Esophagus mucosa (tissue), 1 donor: ENCODE measurements around the gene PCNA. TPM values are rescaled to one million over a fixed set of nuclear protein-coding genes. Genes with fewer than 3 reads are reported as not detected.
"Not testable (repeated sequence)": the region's sequence is repeated elsewhere in the genome, so short reads cannot be mapped to it uniquely, and the experiment has no call there.

Source experiments
- ATAC-seq: fragments of 200-7000 bp; cut with Tn5 transposase; one replicate; pipeline ENCODE4 v1.9.1; 2020
- total RNA-seq: library from RNA; stranded (reverse); gene quantifications from one replicate; pipeline ENCODE4 v1.2.4, GENCODE V29; 2023
- donor health status: DM: yes; HTN: yes; CAD: no.

PCNA gene
- total RNA-seq, 1 donor from 2014 or later: 81.9 TPM

DNA sequence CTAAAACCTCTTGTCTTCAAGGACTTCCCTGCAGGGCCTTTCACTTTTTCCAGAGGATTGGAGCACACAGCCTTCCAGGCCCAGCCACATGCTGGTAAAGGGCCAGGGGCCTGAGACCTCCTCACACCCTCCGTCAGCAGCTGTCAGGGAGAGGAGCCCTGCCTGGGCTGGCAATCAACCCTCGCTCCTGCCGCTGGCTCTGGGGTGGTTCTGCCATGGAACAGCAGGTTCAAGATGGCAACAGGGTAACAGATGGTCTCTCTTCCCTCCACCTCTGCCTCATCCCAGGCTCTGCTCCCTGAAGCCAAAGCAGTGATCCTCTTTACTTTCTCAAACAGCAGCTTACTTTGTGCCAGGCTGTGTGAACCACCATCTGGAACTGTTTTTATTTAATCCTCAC is 23.8 kb downstream of the PCNA start:
- ATAC-seq: no peak

DNA sequence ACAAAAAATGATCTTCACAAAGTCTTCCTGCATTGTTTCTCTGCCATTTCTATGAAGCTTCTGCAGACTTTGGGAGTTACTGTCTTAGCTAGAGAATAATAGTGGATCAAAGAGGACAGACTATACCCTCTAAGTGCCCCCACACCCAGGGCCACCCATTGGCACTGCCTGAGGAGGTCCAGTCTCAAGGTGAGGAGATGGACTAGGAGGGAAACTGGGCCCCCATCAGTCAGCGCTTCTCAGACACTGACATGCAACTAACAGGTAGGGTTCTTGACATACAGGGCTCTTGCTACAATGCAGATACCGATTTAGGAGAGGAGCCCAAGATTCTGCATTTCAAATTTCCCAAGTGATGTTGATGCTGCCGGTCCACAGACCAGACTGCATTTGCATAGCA is 24.3 kb downstream of the PCNA start:
- no peak for ATAC-seq

DNA sequence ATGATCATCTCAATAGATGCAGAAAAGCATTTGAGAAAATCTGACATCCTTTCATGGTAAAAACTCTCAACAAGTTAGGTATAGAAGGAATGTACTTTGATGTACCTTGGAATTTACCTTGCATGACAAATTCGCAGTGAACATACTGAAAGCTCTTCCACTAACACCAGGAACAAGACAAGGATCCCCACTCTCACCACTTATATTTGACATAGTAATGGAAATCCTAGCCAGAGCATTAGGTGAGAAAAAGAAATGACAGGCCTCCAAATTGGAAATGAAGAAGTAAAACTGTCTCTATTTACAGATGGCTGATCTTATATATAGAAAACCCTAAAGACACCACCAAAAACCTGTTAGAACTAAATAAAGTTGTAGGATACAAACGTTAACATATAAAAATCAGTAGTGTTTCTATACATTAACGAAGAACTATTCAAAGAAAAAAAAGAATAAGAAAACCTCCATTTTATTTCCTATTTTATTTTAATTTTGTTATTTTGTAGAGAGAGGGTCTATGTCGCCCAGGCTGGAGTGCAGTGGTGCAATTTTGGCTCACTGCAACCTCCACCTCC is 26.9 kb downstream of the PCNA start:
- no peak for ATAC-seq

DNA sequence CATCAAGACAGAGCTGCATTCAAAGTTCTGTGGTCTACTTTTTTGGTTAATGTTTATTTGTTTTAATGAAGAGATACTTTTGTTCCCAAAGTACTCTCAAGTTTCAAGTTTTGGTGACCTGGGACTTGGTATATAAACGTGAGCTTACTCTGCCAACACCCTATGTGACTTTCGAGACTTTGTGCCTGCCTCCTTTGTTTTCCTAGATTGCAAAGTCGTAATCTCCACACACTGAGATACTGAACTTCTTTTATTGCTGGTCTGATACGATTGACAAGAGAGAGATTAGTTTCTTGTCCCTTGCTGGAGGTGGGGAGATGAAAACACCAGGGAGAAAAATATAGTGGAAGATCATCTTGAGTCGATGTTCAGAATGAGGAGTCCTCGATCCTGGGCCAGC is 27.9 kb downstream of the PCNA start:
- no peak for ATAC-seq

DNA sequence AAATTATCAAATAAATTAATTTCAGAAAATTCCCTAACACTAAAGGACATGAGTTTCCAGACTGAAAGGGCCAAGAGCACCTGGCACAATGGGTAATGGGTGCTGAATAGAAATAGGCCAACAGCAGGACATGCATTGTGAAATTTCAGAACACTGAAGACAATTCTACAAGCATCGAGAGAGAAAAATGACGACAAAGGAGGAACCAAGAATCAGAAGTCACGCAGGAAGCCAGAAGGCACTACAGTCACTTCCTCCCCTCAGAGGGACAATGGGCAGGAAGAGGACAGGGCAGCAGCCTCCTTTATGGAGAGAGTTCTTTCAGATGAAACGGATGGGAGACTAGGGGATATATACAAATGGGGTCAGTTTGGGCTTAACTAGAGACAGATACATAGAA is 29.6 kb downstream of the PCNA start:
- ATAC-seq: peak; percentile 33

DNA sequence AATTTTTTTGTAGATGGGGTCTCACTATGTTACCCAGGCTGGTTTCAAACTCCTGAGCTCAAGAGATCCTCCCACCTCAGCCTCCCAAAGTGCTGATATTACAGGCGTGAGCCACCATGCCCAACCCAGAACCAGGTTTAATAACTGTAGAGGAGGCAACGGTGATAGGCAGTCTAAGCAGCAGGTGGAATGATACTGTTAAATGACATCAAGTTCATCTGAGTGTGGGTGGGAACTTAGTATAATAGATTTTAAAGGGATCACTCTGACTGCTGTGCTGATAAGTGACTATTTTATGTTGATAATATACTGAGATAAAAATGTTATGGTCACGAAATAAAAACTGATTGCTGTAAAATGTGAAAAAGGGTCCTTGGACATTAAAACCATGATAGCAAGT is 31.1 kb downstream of the PCNA start:
- no peak for ATAC-seq

DNA sequence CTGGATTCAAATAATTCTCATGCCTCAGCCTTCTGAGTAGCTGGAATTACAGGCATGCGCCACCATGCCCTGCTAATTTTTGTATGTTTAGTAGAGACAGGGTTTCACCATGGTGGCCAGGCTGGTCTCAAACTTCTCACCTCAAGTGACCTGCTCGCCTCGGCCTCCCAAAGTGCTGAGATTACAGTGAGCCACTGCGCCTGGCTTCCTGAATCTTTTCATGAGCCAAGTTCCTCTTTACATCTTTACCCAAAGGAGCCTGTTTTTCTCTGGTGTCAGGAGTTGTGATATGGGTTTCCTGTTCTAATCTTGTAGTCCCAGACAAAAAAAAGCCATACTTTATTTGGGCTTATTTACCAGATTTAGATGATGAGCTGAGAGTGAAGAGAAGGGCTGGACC is 34.4 kb downstream of the PCNA start:
- no peak for ATAC-seq

DNA sequence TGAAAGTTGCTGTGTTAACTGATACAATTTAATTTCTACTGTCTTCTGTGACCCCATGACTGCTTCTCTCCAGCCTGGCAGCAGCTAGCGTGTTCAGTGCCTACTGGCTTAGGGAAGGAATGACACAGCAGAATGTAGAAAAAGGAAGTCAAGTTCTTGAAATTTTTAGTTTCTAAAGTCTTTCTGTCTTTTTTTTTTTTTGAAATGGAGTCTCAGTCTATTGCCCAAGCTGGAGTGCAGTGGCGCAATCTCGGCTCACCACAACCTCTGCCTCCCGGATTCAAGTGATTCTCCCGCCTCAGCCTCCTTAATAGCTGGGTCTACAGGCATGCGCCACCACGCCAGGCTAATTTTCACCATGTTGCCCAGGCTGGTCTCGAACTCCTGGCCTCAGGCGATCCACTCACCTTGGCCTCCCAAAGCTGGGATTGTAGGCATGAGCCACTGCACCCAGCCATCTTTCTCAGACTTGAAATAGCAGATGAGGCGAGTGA is 39.3 kb downstream of the PCNA start:
- ATAC-seq: no peak

DNA sequence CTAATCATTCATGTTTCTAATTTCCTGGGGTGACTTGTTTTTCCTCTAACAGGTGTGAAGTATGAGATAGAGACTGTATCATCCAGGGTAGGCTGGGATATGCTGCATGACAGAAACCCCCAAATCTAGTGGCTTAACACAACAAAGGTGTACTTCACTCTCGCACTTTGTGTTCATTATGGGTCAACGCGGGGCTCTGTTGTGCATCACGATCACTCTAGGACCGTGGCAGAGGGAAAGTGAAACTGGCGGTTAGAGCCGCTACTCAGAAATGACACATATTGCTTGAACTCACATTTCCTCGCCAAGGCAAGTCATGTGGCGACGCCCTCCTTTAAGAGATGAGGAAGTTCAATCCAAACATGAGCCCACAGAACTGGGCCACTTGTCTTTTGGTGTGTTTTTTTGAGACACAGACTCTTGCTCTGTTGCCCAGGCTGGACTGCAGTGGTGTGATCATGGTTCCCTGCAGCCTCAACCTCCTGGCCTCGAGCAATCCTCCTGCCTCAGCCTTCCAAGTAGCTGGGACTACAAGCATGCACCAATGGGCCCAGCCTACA is 41.3 kb downstream of the PCNA start:
- peak; percentile 88 for ATAC-seq

DNA sequence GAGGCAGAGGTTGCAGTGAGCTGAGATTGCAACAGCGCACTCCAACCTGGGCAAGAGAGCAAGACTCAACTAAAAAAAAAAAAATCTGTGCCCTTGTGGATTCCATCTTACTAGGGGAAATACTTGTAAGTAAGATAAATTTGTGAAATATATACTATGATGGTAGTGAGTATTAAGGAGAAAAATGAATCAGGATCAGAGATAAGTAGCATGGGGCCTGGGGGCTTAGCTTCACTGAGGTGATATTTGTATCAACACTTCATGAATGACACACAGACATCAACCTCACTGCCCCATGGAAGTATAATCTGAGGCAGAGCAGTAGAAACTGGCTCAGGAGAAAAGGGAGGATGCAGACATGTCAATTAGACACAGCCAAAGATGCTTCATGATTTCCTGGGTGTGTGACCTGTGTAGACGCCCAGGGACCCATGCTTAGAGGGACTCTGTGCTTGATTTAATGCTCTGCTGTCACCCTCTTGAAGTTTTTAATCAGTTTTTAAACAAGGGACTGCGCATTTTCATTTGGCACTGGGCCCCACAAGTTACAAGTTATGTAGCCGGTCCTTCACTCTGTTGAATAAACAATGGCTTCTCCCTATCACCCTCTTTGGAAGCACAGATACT is 41.9 kb downstream of the PCNA start:
- ATAC-seq: no peak

DNA sequence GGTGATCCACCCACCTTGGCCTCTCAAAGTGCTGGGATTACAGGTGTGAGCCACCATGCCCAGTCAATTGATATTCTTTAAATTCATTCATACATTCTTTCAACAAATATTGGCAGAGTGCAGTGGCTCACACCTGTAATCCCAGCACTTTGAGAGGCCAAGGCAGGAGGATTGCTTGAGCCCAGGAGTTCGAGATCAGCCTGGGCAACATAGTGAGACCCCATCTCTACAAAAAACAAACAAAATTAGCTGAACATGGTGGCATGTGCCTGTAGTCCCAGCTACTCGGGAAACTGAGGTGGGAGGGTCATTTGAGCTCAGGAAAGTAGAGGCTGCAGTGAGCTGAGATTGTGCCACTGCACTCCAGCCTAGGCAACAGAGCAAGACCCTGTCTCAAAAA is 42.8 kb downstream of the PCNA start:
- not testable (repeated sequence) for ATAC-seq

DNA sequence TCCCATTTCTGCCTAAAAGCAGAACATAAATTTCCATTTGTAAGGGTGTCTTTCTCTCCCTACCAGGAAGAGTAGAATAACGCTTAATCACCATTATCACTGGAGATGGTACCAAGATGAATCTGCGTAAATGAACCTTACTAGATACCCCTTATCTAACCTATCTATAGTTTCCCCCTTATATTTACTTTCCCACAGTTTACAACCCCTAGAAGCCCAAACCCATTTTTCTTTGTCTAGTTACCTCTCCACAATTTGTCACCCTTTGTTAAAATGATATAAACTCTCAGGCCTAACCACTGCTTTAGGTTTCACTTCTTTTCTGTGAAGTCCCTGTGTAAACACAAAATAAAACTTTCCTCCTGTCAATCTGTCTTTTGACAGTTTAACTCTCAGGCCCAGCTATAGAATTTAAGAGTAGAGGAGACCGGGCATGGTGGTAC is 45.5 kb downstream of the PCNA start:
- ATAC-seq: no peak

DNA sequence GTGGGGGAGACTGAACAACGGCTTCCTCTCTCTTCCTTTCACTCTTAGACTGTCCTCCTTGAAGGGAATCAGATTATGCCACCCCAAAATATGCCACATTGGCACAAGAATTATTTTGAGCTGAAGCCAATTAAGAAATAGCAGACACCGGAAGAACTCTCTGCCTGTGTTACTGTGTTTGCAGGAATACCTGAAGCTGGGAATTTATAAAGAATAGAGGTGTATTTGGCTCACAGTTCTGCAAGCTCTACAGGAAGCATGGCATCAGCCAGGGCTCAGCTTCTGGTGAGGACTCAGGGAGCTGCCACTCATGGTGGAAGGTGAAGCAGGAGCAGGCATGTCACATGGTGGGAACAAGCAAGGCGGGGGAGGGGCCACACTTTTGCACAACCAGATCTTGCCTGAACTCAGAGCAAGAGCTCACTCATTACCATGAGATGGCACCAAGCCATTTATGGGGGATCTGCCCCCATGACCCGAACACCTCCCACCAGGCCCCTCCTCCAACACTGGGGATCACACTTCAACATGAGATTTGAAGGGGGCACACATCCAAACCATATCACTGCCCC is 46.0 kb downstream of the PCNA start:
- peak; percentile 24 for ATAC-seq

DNA sequence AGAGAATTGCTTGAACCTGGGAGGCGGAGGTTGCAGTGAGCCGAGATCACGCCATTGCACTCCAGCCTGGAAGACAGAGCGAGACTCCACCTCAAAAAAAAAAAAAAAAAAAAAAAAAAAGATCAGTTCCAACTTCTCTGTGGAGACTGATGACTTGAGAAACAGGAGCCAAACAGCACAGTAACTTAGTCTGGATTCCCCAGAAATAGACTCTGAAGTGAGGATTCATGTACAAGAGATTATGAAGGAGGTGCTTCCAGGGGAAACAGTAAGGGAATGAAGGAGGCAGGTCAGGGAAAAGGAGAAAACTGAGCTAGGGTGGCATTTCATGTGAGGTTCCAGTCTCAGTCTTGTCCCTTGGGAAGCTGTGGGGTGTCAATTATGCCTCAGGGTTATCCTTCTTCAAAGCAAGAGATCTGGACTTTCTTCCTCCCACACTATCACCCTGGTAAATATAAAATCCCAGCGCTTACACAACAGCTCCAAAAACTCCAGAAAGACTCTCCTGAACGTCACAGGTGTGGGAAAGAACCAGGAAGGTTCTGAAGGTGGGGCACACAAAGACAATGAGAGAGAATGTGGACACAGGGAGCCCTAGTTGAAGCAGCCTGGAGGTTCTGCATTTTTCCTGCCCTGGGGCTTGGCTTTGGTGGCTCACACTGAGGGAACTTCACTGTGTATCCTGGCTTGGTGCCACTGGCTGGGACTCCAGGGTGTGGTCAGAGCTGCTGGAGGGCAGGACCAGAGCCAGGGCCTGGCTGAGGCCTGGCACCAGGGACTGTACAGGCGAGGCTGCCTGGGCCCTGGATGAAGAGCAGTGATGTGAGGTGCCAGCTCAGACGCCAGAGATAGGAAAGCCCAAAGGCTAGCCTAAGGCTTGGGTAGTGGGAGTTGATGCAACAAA is 46.8 kb downstream of the PCNA start:
- ATAC-seq: peak; percentile 93

DNA sequence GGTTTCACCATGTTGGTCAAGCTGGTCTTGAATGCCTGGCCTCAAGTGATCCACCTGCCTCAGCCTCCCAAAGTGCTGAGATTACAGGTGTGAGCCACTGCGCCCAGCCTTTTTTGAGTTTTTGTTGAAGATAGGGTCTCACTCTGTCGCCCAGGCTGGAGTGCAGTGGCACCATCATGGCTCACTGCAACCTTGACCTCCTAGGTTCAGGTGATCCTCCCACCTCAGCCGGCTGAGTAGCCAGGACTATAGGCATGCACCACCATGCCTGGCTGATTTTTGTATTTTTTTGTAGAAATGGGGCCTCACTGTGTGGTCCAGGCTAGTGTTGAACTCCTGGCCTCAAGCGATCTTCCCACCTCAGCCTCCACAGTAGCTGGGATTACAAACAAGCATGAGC is 47.8 kb downstream of the PCNA start:
- not testable (repeated sequence) for ATAC-seq

DNA sequence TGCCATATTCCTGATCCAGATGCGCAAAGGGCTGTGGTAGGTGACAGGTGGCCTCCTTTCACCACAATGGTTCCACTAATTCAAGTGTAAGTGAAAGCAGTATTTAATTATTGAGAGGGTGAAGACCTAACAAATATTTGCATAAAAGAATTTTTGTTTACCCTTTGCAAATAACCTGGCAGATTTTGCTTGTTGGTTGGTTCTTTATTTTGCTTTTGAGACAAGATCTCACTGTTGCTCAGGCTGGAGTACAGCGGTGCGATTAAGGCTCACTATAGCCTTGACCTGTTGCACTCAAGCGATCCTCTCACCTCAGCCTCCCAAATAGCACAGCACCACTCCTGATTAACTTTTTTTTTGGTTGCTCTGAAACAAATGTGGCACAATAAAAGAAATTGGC is 49.2 kb downstream of the PCNA start:
- no peak for ATAC-seq

DNA sequence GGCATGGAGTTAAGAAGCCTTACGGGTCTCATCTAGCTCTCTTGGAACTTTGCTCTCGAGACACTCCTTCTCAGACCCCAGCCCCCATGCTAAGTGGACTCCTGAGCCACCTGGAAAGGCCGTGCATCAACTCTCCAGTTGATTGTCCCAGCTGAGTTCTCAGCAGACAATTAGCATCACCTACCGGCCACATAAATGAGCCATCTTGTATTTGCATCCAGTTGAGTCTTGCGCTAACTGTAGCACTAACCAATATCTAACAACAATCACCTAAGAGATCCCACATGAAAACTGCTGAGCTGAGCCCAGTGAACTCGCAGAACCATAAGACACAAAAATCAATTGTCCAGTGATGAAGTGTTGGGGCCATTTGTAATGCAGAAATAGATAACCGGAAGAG is 49.7 kb downstream of the PCNA start:
- ATAC-seq: no peak

DNA sequence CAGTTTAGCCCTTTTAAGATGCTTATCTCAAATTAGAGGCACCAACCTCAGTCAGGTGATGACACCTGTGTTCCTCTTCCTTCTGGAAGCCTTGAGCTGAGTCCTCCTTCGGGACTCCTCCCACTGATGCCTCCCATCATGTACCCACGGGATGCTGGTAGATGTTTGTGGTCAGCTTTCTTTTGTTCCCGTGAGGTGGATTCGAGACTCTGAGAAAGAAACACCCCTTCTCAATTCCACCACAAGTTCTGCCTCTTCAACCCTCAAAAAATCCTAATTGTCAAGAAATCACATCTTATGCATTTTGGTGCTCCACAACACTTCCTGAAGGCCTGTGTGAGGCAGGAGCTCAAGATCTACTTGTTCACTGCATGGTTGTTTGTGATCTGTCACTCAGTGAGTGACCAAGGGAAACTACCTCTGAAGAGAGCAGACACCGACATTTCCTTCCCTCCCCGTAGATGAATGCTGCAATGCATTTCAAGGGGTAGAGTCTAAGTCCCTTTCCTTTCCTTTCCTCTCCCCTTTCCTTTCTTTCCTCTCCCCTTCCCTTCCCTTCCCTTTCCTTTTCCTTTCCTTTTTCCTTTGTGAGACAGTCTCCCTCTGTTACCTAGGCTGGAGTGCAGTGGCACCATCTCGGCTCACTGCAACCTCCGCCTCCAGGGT is 50.5 kb downstream of the PCNA start:
- no peak for ATAC-seq

DNA sequence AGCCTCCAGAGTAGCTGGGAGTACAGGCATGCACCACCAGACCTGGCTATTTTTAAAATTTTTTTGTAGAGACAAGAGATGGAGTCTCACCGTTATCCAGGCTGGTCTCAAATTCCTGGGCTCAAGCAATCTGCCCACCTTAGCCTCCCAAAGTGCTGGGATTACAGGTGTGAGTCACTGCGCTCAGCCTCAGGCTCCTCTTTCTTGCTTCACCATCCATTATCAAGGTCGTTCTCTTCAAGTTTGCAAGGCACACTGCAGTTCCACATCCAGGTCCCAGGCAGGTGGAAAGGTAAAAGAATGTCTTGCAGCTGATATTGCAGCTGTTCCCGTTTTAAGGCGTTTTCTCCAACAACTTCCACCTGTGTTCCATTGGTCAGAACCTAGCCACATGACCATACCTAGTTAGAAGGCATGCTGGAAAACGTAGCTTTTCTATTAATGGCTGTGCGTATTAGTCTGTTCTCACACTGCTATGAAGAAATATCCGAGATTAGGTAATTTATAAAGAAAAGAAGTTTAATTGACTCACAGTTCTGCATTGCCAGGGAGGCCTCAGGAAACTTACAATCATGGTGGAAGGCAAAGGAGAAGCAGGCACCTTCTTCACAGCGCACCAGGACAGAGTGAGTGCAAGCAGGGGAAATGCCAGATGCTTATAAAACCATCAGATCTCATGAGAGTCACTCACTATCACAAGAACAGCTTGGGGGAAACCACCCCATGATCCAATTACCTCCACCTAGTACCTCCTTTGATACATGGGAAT is 51.7 kb downstream of the PCNA start:
- ATAC-seq: no peak

DNA sequence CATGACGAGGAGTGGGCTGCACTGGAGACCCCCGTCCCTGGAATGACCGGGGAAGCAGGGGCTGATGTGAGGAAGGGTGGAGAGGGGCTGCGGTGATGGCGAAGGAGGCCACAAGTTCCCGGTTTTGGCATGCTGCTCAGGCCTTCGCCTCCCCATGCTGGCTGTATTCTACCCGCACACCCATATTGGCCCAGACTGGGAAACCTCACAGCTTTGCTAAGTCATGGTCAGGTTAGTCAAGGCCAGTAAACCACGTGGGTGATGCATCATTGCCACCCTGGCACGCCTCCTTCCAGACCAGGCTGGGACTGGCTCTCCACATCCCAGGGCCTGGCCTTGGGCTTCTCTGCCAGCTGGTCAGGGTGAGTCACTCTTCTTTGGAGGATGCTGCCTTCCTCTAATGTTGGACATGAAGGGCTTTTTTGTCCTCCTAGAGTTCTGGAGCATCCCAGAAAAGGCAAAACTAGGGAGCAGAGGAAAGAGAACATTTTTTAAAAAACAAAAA is 53.8 kb downstream of the PCNA start:
- ATAC-seq: peak; percentile 98

DNA sequence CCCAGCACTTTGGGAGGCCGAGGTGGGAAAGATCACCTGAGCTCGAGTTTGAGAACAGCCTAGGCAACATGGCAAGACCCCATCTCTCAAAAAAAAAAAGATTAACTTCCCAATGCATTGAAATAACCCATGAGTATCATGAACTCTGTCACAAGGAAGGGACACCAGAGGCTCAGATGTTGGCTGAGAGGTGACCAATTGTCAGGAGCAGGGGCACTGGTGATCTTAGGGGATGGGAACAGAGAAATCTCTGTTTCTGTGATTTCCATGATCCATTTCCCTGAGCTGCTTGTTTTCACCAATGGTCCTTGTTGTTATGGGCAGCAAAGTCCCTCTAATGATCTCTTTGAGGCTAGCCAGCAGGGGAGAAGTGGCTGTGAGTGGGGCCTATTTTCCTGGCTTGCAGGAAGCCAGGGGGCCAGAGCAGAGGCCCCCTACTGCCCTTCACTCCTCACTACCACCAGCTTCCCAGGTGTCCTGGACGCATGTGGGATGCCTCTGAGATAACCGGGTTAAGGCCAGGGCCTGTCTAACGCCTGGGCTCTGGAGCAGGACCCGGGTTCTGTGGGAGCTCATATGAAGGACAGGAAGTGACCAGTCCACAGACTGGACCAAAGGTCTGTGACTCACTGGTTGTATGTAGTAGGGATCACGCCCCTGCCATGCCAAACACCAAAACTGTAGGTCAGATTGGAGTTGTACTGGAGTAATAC is 54.4 kb downstream of the PCNA start:
- ATAC-seq: no peak
